HL-60/S4 (cell line): ENCODE results near the gene TMEM106B.

ENCODE experiments used
- in situ Hi-C: fragments of 300-500 bp; cut with MboI; formaldehyde crosslinking; loops from 2 replicates; pipeline ENCODE4 v1.14.3; 2022; ENCODE audit warnings: low sequenced_read_pairs

The TMEM106B gene

DNA sequence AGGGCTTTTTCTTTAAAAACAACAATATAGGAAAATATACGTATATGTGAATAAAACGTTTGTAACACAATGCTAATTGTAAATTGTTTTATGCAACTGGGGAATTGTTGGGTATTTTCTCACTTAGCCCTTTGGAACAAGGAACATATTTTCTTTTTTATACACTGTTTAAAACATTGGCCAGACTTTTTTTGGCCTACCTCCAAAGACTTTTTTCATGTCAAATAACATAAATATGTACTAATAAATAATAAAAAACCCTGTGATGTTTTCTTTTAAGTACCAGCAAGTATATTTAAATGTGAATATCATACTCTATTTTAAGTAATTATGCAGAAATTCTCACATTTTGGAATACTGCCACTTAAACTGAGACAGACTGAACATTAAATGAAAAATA is 15.7 kb downstream of the TMEM106B start:
- in situ Hi-C loops = no loop called here

DNA sequence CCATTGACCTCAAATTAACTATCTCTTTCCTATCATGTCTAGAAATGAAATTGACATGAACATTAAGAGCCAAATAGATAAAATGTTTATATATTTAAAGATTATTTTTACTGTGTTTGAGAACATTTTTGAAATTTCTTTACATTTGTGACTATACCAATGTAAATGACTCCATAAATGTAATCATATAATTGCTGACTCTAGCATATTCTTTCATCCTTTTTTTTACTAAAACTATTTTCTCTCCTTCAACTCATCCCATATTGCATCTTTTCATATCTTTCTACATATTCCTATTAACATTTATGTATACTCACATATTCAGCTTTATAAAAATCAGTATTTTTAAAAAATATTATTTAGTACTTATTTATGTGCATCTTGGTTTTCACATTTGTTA is 16.9 kb downstream of the TMEM106B start:
- in situ Hi-C loops = no loop called here

DNA sequence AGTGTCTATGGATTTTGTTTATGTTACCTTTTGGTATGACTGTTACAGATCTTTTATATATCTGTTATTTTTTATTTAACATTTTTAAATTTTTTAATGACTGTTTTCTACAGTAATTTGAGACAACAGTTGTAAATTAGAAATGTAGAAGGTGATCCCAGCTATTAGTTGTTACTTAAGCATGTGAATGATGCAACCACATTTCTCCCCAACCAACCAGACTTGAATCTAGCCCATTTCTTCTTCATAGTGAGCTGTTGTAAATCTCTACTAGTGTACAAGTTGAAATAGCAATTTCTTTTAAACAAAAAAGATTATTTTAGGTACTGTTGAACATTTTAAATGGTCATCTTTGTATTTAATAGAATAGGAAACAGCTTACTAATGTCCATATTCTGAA is 18.0 kb downstream of the TMEM106B start:
- in situ Hi-C loops = no loop called here

DNA sequence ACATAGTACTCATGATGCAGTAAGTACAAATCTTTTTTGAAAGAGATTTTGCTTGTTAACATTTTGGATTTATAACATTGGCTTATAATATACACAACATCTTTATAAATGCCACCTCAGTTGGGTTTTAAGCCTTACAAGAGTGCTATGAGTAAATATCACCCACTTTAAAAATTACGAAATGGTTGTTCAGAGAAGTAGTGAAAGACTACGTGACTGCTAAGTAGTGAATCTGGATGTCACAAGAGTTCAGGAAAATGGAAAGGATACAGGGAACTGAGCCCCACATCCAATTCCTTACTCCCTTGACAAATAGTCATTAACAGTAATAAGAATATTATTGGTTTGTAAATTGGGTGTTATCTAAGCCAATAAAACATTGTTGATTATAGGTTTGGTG is 20.0 kb downstream of the TMEM106B start:
- in situ Hi-C loops = no loop called here

DNA sequence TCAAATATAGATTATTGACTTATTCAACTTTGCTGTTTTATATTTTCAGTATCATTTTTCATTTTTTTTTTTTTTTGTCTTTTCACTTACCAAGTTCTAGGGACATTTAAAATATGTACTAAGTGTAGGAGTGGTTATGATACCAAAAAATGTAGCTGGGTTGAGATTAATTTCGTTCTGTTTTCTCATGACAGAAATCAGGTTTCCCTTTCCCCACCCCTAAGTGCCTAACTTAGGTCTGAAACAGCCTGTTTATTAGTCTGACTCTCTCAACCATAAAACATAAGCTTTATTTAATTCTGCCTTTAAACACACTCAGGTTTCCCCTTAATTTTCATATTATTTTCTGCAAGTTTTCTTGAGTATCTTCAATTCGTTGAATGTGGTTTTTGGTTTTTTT is 22.1 kb downstream of the TMEM106B start:
- in situ Hi-C loops = no loop called here

DNA sequence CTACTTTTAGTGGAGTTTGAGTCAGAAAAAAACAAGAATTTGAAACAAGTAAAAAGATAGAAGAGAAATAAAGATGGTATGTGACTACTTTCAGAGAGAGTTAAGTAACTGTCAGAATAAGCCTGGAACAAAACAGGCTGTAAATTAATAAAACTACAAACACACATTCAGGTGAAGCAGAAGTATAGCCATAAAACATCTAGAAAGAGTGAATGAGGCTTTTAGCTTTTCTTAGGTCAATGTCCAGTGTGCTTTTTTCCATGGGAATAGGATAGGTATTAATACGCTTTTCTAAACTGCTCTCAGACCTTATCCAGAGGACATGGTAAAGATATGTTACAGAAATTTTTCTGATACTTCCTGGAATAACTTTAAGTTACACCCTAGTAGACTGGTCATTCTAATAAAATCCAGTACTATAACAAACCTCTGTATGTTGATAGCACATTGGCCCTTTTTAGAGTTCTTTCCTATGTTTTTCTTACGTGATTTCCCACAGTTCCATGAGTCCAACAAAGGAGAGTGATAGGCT is 23.3 kb downstream of the TMEM106B start:
- in situ Hi-C loops = no loop called here

DNA sequence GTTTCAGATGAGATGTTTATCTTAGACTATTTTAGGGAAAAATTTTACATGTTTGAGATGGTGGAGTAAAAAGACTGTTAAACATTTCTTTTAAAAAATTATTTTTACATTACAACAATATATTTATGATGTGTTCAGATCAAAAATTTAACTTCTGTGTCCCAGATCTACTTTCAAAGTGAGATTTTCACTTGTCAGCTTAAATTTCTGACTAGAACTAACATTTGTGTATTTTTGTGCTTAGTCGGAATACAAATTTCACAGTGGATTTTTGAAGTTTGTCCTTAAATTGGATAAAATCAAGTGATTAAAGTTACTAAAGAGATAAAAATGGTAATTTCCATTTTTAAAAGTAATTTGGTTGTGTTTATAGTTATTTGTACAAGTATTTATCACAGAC is 24.9 kb downstream of the TMEM106B start:
- in situ Hi-C loops = no loop called here

DNA sequence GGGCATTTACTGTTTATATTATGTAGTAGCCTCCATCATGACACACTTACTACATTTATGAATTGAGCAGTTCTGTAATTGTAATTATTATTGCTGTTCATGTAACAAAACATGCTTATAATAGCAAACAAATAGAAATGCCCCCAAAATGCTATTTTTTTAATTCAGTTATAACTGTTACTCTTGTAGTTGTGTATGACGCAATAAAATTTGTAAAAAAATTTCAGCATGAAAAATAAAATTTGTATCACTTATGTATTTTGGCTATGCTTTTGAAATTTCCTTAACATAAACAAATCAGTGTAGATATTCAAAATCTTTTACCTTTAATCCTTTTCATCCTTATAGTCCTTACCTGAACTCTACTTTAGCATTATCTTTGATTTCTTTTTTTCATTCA is 25.9 kb downstream of the TMEM106B start:
- in situ Hi-C loops = no loop called here

DNA sequence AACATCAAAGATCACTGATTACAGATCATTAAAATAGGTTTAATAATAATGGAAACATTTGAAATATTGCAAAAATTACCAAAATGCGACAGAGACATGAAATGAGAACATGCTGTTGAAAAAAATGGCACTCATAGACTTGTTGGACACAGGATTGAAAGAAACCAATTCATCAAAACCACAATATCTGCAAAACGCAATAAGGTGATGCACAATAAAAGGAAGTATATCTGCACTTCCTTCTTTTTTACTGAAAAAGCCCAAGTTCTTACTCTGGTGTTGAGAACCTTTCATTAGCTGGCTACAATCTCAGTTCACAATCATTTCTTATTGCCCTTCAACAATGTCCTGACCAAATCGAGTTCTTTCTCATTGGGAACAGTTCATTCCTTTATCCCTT is 28.7 kb downstream of the TMEM106B start:
- in situ Hi-C loops = no loop called here

DNA sequence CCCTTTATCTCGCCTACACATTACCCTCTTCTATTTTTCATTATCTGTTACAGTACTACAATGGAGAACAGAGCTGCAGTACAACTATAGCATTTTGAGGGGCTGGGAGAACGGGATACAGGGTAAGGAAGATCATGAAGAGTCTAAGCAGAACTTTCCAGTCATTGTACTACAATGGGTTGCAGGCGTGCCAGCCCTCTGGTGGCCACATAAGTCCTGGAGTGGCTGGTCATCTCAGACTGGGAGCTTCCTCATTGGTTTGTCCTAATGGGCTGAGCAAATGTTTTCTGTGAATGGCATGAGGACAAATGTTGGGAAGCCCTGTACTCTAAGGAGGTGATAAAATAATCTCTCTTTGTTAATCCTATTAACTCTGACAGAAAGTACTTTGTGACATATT is 33.0 kb downstream of the TMEM106B start:
- in situ Hi-C loops = no loop called here

DNA sequence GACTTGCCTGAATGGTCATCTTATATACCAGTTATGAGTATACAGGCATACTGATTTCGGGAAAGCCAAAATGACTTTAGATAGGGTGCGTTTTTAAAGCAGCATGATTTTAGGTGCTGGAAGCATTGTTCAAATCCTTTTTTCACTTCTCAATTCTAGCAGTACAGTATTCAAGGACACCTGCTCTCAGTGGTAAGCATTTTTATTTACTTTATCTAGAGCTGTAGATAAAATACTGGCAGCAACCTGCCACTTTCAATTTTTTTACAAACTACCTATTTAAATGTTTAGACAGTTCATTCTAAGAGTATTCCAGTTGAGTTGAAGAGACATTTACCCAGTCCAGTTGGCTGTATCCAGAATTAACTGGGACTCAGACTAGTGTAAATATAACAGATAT is 33.6 kb downstream of the TMEM106B start:
- in situ Hi-C loops = no loop called here

DNA sequence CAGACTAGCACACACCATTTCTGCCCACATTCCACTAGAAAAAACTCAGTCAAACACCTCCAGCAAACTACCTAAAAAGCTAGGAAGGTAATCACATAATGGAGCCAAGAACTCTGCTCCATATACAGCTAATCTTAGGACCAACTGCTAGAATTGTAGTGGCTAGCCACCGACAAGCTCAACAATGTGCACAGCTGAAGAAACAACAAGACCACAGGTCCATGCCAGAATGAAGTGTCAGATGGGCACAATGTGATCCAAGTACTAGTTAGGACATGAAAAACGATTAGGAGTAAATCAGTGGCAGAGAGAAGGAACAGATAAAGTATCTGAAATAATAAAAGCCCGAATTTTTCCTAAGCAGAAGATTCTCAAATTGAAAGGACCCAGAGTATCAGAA is 38.6 kb downstream of the TMEM106B start:
- in situ Hi-C loops = no loop called here

DNA sequence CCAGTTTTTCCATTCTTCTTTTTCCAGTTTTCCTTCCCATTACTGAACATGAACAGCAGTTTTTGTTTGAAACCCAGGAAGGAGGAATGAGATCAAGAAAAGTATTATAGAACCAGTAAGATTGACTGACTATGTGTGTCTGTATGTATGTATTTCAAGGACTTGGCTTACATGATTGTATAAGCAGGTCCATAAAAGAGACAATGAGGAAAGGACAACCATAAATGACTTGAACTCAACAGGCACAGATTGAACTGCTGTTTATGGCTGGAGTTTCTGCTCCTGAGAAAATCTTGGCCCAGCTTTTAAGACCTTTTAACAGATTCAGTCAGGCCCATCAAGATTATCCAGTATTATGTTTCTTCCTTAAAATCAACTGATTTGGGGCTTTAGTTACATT is 39.1 kb downstream of the TMEM106B start:
- in situ Hi-C loops = no loop called here

DNA sequence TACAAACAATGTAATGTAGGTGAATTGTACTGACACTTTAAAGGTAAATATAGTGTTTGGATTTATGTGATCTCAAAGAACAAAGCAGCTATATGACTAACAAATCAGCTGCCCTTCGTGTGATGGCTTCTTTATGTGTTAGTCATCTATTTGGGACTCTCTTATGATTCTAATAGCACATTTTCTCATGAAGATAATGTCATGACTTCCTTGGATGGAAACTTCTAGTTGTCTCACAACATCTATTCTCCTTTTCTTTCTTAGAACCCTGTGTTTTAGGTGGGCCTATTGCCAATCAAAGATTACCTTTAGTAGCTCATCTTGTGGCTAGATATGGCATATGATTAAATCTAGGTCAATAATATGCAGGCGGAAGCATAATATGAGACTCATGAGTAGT is 45.0 kb downstream of the TMEM106B start:
- in situ Hi-C loops = no loop called here

DNA sequence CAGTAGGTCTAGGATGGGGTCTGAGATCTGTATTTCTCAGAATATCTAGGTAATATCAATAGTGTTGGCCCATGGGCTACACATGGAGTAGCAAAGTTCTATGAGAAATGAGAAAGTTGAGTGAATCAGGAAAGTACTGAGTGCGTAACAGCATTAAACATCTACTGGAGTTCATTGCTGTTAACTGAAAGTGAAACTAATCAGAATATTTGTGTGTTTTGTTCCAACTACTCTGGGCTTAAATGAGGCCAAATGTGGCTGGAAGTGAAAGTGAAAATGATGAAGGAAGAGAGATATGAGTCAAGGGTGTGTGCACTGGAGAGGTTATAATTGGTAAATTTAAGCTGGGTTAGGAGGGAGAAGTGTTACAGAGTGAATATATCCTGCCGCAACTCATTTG is 46.5 kb downstream of the TMEM106B start:
- in situ Hi-C loops = no loop called here

DNA sequence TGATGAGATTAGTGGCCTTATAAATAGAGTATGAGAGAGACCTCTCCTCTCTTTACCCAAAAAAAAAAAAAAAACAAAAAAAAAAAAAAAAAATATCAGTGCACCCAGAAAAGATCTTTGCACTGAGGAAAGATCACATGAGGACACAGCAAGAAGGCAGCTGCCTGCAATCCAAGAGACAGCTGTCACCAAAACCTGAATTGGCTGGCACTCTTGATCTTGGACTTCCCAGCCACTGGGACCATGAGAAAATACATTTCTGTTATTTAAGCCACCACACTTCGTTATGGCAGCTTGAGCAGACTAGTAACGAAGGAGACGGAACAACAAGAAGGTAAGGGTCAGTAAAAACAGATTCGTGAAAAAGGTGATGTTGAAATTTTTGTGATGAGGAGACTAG is 47.0 kb downstream of the TMEM106B start:
- in situ Hi-C loops = no loop called here

DNA sequence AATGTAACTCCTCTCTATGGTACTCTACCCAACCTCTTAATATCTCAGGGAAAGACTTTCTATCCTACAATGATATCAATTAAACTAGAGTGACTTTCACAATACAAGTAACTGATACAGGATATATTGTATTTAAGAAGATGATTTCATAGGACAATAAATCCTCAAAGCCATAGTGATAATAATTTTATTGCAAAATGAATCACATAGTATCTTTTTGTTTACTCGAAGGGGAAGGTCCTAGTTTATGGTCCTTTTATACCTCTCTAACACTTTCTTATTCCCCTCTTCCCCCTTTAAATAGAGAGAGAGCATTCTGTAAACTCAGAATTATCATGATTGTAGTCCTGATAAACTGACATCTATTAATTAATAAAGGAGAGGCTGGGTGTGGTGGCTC is 56.4 kb downstream of the TMEM106B start:
- in situ Hi-C loops = no loop called here

DNA sequence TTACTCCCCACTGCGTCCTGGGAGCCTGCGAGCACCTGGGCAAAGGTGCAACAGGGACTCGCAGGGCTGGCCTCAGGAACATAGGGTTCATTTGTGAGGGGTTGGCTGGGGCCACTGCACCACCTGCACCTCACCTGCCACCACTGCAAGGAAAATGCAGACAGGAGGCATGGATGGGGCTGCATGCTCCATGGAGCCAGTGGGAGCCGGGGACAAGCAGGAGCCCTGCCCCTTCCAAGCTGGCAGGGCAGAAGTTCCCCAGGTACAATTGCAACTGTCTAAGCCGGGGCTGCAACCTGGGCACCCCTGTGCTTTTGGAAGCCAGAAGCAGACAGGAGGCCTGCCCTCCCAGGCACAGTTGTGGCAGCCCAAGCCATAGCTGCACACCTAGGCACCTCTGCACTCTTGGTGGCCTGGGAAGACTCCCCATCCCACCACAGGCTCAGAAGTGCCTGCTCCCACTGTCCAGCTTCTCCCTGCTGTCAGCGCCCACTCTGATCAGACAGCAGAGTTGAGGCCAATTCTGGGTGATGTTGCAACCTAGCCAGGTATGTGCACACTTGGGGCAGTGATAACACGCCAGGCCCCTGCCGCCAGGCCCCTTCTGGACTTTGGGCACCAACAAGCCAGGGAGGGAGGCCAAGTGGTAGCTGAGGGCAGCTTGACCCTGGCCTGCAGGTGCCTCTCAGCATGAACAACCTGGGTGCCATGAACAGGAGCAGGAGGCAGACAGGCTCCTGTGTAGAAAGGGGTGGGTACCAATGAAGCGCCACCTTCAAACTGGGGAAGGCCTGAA is 58.2 kb downstream of the TMEM106B start:
- in situ Hi-C loops = no loop called here

DNA sequence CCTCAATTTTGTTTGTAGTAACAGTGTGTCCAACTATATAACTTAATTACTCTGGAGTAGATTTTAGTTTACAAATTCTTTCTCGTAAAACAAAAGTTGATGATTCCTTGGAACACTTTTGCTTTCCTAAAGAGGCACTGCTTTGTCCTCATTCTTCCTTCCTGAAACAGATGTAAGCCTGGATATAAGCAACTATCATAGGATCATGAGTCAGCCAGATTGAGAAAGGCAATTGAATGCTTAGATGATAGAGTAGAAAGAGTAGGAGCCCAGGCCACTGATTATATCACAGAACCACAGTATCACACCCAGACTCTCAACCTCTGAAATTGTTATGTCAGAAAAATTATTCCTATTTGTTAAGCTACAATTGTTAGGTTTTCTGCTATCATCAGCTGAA is 69.9 kb downstream of the TMEM106B start:
- in situ Hi-C loops = no loop called here

DNA sequence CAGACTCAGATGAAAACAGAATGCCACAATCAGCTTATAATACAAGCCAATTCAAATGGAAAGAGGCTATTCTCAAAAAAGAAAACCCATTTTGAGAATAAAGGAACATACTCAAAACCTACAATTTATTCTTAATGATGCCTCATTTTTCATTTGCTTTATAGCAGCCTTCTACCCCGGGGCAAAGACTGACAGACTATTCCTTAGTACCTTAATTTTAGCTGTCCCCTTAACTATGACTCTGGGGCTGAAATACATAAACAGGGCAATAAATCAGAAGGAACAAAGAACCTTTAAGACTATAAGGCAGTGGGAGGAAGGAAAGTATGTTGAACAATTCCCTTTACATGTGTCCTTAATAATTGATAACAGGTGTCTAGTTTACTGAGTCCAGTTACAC is 76.8 kb downstream of the TMEM106B start:
- in situ Hi-C loops = no loop called here

DNA sequence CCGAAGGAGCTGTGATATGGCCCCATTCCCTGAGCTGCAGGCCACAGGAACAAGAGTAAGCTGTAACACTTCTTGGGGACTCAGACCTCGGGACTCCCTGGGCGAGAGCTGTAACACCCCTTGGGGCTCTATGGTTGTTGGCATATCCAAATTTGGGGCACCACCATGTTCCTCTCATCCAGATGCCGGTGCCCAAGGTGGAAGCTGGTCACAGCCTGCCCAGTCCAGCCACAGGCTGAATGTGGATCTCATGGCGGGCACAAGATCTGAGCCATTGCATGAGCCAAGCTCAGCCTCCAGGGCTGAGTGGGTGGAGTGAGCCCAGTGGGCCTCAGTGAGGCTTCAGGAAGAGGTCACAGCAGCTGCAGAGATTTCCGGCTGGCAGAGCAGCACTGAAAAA is 78.9 kb downstream of the TMEM106B start:
- in situ Hi-C loops = no loop called here

DNA sequence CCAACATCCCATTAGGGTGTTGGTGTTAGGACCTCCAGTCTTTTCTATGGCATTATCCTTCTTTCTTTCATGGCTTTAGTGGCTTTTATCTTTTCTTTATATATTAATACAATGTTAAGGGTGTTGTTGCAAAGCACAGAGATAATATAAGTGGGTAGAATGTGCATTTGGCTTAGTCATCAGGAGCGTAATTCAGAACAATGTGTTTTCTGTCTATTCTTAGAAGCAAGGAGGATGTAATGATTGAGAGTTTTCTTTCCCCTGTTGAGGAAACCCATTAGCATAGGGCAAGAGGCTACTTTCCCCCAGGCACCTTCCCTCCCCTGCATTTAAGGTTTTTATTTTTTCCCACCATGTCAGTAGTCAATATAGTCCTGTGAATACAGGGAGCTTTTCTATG is 79.7 kb downstream of the TMEM106B start:
- in situ Hi-C loops = no loop called here

DNA sequence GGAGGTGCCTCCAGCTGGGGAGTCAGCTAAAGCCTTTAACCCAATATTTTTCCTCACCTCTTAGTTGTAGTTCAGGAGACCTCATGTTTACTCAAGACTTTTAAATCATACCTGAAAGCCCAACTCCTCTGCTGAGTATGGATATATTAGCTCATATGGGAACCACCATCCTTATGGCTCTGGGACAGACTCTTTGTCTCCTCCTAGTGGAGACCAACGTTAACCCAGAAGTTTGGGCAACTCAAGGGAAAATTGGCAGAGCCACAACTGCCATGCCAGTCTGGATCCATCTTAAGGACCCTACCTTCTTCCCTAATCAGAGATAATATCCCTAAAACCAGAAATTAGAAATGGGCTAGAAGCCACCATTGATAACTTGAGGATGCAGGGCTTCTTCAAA is 80.8 kb downstream of the TMEM106B start:
- in situ Hi-C loops = no loop called here
